Suprapubic skin (tissue), 4 donors: ENCODE data around the gene HOXB4.

ENCODE experiments used
- CTCF ChIP-seq, 2 donors: fragments of 200-600 bp in 1 of 2; fragments of 450-650 bp in 1 of 2; sonication (generic) in 1 of 2; IDR thresholded peaks; one replicate each; pipeline ENCODE4 v1.5.1; 2016 to 2019; ENCODE audit warnings: antibody characterized with exemption in 2 of 2, mild to moderate bottlenecking in 1 of 2, moderate library complexity in 1 of 2
- EP300 ChIP-seq: sonication (generic); formaldehyde crosslinking; IDR thresholded peaks from one replicate; pipeline ENCODE4 v1.6.1; 2017; ENCODE audit warnings: antibody characterized with exemption
- POLR2A ChIP-seq, 2 donors: fragments of 450-650 bp; IDR thresholded peaks; one replicate each; pipeline ENCODE4 v1.6.1; 2017; ENCODE audit warnings: antibody characterized with exemption in 2 of 2, mild to moderate bottlenecking in 2 of 2, moderate library complexity in 2 of 2
- POLR2AphosphoS5 ChIP-seq, 3 donors: sonication (generic); formaldehyde crosslinking; IDR thresholded peaks; one replicate each; pipeline ENCODE4 v1.6.1; 2017; ENCODE audit warnings: antibody characterized with exemption in 3 of 3

- TF ChIP-seq CTCF (IDR thresholded peaks at IDR 0.05), result peak; percentile 92 to 98
- TF ChIP-seq EP300, result no peak
- peak in 1 of 3 donors; percentile 19 for TF ChIP-seq POLR2AphosphoS5 (IDR thresholded peaks at IDR 0.05)
- TF ChIP-seq POLR2A (IDR thresholded peaks at IDR 0.05), result no peak
Measured at GRCh38 chr17:48593840-48594537, 15.8 kb upstream of the HOXB4 start.
